Measurements from ENCODE around the gene PLCB1.
"Not testable (repeated sequence)": the region's sequence is repeated elsewhere in the genome, so short reads cannot be mapped to it uniquely, and the experiment has no call there.

PLCB1 gene

GRCh38 chr20:8373579-8373978 lies 241.5 kb downstream of the PLCB1 start:
- DNase-seq, result no peak

DNA sequence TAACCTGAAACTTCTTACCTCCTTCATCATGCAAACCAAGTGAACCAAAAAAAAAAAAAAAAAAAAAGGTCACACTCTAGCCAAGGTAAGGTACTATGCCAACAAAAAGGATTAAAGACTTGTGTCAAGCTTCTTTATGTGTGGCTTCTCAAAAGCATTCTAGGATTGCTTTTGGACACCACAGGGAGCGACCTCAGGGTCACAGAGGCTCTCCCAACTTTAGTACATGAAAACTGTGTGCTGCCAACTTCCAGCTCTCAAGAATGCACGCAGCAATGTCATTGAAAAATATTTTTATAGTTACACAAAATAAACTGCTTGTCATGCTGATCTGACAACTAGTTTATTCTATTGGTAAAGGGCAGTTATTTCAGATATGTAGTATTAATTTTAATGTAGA lies 243.8 kb downstream of the PLCB1 start:
- no peak for DNase-seq

DNA sequence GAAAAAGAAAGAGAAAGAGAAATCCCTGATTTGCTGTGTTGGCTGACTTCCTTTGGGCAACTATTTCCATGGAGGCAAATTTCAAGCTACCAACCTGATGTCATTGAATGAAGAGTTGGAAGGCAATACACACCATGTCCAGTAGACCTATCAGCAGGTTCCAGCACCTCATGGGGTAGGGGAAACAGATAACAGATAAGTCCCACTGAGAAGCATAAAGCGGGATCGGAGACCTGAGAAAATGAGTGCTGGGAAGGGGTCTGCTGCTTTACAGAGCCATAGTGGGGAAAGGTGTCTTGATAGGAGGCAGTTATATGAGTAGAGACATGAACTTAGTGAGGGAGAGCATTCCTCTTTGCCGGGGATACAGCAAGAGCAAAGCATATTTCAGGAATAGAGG lies 244.9 kb downstream of the PLCB1 start:
- DNase-seq, result no peak

- DNase-seq, result not testable (repeated sequence)
Observed at GRCh38 chr20:8379125-8379524, 247.1 kb downstream of the PLCB1 start.

DNA sequence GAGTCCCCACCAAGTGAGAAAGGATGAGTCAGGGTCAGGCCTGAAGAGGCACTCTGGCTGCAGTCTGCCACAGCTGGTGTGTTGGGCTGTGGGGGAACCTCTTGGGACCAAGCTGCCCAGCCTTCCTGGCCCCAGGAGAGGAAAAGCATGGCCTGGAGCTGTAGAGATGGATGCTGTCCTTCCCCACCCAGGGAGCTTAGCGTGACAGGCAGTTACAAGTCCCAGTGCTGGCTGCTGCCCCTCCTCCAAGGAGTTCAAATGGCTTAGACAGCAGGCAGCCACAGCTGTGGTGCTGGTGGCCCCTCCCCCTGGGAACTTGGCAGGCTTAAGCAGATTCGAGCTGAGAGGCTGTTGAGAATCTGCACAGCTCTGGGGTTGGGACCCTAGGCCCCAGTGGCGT lies 253.2 kb downstream of the PLCB1 start:
- no peak for DNase-seq

DNA sequence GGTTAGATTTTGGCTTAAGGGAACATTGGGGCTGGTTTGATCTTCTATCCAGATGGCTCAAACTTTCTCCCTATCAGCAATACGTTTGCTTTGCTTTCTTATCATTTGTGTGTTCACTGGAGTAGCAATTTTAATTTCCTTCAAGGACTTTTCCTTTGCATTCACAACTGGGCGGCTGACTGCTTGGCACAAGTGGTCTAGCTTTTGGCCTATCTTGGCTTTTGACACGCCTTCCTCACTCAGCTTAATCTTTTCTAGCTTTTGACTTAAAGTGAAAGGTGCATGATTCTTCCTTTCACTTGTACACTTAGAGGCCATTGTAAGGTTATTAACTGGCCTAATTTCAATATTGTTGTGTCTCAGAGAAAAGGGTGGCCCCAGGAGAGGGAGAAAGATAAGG lies 254.9 kb downstream of the PLCB1 start:
- DNase-seq, result no peak

DNA sequence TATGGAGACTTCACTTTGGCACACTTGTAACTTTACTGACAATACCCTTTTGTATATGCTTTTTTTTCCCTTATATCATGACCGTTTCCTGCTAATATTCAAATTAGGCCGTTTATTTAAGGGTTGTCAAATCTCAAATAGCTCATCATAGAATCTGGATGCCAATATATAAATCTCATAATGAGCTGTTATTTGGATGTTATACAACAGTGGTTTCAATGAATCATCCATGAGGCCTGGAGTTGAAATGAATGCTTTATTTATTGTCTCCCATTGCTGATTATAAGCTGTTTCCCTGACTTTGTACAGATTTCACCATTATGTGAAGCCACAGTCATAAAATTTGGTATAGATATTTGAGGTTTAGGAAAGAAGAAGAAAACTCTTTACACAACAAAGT lies 256.1 kb downstream of the PLCB1 start:
- DNase-seq, result no peak

DNA sequence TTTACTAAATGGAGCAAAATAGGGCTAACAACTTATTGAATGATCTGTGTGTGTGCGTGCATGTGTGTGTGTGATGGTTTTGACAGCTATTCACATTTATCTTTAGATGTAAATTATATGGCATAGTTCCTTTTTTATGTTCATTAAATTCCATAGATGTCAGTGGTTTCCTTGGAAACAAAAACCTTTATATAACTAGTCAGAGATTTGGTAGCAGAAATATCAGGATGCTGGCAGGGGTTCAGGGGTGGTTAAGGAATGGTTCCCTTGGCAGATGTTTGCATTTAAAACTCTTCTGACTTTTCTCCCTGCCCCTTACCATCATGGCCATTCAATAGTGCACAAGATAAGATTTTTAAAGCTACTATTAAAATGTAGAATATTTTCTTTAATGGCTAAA lies 256.6 kb downstream of the PLCB1 start:
- no peak for DNase-seq

DNA sequence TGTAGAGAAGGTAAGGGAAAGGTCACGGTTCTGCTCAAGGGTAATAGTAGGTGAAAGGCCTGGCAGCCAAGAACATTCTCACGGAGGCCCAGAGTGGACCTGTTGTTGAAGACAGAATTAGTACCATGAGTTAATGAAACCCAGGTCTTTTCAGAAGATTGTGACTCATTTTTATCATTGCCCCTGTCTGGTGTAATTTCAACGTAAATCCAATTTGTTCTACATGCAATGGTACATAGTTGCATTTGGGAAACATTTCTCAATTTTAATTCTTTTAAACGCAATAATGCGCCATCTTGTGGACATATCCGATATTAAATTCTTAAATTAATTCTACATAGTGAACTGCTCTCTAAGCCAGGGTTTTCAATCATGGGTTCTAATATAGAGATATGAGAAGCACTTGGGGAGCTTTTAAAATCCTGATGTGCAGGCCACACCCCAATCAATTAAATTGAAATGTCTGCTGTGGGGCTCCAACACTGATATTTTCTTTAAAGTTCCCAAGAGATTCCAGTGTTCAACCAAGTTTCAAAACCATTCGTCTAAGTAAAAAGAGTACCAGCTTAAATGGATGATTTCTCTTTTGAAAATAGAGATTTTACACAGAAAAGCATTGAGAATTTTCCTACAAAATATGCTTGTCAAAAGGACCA lies 257.4 kb downstream of the PLCB1 start:
- DNase-seq, result no peak

DNA sequence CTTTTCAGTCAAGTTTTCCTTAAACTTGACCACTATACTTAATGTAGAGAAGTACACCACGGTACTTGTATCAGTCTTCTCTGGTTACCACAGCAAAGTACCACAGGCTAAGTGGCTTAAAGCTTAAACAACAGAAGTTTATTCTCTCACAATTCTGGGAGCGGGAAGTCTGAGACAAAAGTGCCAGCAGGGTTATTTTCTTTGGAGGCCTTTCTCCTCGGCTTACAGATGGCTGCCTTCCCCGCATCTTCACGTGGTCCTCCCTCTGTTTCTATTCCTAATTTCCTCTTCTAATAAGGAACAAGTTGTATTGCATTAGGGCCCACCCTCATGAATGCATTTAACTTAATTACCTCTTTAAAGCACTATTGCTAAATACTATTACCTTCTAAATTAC lies 258.0 kb downstream of the PLCB1 start:
- DNase-seq, result no peak

DNA sequence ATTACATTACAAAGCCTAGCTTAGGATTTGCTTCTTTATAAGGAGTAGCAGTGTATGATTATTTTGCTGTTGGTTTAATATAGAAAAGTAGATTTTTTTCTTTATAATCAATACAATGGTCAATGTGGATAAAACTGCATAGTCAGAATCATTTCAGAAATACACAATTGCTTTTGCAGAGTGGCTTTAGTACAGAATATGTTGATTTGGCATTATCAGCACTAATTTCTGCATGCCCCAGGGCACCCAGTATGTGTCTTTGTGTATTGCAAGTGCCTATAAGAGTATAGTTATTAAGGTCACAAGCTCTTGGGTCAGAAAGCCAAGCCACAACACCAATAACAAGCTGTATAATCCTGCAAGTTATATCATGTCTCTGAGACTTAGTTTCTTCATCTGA lies 258.4 kb downstream of the PLCB1 start:
- DNase-seq, result no peak

DNA sequence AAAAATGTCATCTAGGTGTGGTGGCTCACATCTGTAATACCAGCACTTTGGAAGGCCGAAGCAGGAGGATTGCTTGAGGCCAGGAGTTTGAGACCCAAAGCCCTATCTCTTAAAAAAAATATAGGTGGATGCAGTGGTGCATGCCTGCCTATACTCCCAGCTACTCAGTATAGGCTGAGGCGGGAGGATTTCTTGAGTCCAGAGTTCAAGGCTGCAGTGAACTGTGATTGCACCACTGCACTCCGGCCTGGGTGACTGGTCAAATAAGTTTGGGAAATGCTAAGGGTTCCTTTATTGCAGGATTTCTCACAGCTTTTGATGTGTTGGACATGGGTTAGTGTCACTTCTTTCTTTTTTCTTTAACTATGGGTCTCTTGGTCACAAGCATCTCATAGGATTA lies 261.3 kb downstream of the PLCB1 start:
- no peak for DNase-seq

- no peak for DNase-seq
Observed at GRCh38 chr20:8394308-8394945, 262.4 kb downstream of the PLCB1 start.

DNA sequence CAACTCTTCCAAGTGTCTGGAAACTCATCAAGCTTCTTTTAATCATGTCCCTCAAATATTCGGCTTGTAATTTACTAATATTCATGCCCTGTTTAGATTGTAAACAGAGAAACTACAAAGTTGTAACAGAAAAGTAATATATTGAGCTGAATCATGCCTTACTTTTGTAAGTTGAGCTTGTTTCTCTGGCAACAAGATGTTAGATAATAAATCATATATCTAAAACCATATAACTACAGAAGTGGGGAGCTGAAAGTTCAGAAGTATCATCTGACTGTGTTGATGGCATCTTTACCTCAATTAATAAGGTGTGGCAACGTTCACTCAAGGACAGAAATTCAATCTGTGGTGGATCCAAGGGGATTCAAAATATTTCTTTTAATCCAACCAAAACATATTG lies 263.9 kb downstream of the PLCB1 start:
- no peak for DNase-seq

DNA sequence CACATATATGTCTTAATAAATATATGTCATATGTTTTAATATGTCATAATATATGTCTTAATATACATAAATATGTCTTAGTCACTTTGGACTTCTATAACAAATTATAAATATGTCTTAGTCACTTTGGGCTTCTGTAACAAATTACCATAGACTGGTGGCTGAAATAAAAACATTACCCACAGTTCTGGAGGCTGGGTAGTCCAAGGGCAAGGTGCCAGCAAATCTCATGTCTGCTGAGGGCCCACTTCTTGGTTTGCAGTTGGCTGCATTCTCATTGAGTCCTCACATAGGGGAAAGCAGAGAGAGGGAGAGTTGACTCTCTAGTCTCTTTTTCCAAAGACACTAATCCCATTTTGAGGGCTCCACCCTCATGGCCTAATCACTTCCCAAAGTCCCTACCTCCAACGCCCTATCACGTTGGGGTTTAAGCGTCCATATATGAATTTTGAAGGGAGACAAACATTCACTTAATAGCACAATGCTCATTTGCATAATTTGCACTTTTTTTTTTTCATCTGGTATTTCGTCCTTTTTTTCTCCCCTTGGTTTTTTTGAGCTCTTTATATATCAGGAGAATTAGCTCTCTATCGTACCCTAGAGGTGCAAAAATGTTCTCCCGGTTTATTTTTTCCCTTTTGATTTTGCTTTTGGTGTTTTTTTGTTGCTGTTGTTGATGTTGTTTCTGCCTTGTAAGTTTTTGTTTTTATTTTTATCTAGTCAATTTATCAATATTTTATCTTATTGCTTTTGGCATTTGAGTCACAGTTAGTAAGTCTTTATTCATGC lies 266.4 kb downstream of the PLCB1 start:
- no peak for DNase-seq

GRCh38 chr20:8399947-8400346 lies 267.9 kb downstream of the PLCB1 start:
- DNase-seq, result no peak

DNA sequence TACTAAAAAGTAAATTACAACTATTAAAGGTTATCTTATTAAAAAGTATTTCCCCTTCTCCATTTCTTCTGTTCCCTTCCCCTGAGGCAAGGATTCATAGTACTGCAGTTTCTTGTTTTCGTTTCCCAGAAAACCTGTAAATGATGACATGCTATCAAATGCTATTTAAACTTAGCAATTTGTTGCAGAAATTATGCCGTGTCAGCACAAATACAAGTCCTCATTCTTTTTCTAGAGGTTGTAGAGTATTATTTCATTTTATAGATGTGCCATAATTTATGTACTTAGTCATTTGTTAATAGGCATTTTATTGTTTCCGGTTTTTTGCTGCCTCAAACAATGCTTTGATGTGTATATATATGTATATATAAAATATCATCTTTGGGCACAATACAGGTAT lies 268.4 kb downstream of the PLCB1 start:
- no peak for DNase-seq

DNA sequence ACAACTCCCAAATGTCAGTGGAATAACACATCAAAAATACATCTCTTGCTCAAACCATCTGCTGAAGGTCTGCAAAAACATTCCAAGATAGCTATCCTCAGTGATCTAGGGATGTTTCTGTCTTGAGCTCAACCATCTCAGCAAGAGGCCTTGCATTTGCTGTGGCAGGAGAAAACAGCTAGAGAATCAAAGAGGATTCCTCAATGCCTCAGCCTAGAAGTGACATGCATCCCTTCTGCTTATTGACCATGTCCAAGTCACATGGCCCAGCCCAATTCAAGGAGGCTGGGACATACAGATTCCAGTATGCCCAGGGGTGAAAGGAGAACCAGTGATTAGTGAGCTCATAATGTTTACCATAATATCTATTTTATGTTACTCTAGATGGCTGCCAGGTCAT lies 269.5 kb downstream of the PLCB1 start:
- DNase-seq, result no peak

DNA sequence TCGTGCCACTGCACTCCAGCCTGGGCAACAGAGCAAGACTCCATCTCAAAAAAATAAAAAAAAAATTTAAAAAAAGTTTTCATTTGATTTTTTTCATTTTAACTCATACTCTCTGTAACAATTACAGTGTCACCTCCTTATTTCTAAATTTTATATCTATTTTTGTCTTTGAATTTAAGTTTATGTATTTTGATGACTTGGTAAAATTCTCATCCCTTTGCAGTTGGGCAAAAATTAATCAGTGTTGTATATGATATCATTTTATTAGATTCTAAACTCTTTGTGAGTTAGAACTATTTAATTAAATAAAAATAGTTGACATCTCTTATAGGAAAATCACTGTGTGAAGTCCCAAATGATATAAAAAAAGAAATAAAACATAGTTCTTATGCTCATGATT lies 270.7 kb downstream of the PLCB1 start:
- DNase-seq, result no peak

DNA sequence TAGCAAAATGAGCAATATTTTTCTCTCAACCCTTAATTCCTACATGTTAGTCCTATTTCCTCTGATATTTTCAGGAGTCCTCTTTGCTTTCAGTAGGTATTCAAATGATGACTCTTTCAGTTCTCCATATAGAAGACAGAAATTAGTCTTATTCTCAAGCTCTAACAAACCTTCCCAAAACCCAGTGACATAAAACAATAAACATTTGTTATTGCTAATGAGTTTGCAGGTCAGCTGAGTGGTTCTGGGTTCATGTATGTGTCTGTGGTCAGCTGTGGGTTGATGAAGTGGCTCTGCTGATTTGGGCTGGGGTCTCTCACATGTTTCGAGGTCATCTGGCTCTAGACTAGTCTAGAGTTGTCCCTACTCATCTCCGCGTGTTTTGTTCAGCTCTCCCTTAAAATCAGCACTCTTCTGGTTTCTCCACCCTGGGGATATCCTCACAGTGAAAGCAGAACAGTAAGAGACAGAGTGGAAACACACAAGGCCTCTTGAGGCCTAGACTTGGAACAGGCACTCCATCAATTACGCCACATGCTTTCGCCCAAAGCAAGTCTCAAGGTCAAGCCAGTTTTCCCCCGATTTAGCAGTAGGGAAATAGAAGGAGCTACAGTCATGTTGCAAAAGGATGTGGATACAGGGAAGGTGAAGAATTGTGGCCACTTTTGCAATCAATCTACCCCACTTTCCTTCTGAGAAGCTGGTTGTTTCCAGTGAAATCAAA lies 273.0 kb downstream of the PLCB1 start:
- DNase-seq, result no peak

- no peak for DNase-seq
Observed at GRCh38 chr20:8406391-8406790, 274.3 kb downstream of the PLCB1 start.

GRCh38 chr20:8408587-8409307 lies 276.7 kb downstream of the PLCB1 start:
- no peak for DNase-seq

DNA sequence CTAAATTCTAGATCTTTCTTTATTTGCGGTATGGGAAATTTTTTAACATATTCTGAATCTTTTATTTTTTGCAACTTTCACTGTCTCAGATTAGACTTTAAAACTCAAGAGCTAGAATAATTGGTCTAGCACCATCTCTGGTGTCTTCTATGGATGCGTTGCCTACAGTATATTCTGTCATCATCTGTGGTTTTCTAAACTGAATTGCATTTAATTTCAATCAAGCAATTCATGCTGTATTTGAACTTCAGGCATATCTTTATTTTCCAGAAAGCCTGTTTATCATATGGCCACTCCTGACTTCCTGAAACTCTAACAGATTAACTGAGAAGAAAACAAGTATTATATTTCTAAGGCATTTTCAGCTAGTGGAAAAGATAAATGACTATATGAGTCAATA lies 281.6 kb downstream of the PLCB1 start:
- DNase-seq, result no peak

Measured in GOT3 (cell line).